K562 (cell line): ENCODE results near the gene PSMD4. TPM values are rescaled to one million over a fixed set of nuclear protein-coding genes. Genes with fewer than 3 reads are reported as not detected.

Experiments used
- CHD2 ChIP-seq: IDR thresholded peaks from 2 replicates; pipeline ENCODE4 v1.6.1; 2011; ENCODE audit warnings: low read depth, low read length
- MEF2D ChIP-seq: conservative IDR thresholded peaks from 2 replicates; pipeline ENCODE4 v1.6.1; 2016; ENCODE audit warnings: low read depth, missing genetic modification characterization, missing compliant biosample characterization
- RREB1 ChIP-seq: fragments of 250-450 bp; sonication (Bioruptor Pico); IDR thresholded peaks from 2 replicates; pipeline ENCODE4 v1.4.0; 2020
- SAFB ChIP-seq: fragments of 200-400 bp; formaldehyde crosslinking; IDR thresholded peaks from 2 replicates; pipeline ENCODE4 v1.6.1; 2017; ENCODE audit warnings: low read depth, low read length, borderline replicate concordance
- SNRNP70 ChIP-seq: fragments of 200-400 bp; formaldehyde crosslinking; optimal IDR thresholded peaks from 2 replicates; pipeline ENCODE3; 2017; ENCODE audit warnings: low read depth, low read length
- VEZF1 ChIP-seq: fragments of 200-800 bp; sonication (Bioruptor generic); IDR thresholded peaks from 2 replicates; pipeline ENCODE4 v1.6.1; 2017; ENCODE audit warnings: missing genetic modification characterization, missing compliant biosample characterization
- ZBTB11 ChIP-seq, 3 experiments: fragments of 200-800 bp in 1 of 3; fragments of 250-450 bp in 1 of 3; fragments of 450-650 bp in 1 of 3; sonication (Bioruptor Pico) in 1 of 3; sonication (Bioruptor generic) in 1 of 3; formaldehyde crosslinking in 1 of 3; IDR thresholded peaks; 2 replicates each; pipeline versions ENCODE4 v1.6.1 to v1.8.0; 2016 to 2022; ENCODE audit warnings: mild to moderate bottlenecking in 2 of 3, missing genetic modification characterization in 2 of 3, missing compliant biosample characterization in 1 of 3, moderate library complexity in 1 of 3
- ZNF589 ChIP-seq: fragments of 200-800 bp; sonication (Bioruptor generic); IDR thresholded peaks from 2 replicates; pipeline ENCODE4 v1.6.1; 2016; ENCODE audit warnings: low read depth, missing genetic modification characterization, missing compliant biosample characterization
- polyA plus RNA-seq, 8 experiments: library from polyadenylated mRNA; depleted of rRNA in 4 of 8; stranded (reverse) in 5 of 8; unstranded in 3 of 8; fragments of >200 nt; fragmentation: Nextera tagmentation in 2 of 8; fragmentation: Illumina TruSeq in 1 of 8; extraction: Ambion mirVana in 2 of 8; extraction: Trizol in 1 of 8; gene quantifications; 2 replicates each; pipeline versions ENCODE4 v1.2.1 to v1.2.3, GENCODE V29; 2011 to 2014; ENCODE audit warnings: inconsistent platforms in 1 of 8, missing spikeins in 1 of 8
- total RNA-seq, 7 experiments: library from RNA; depleted of rRNA in 6 of 7; stranded (reverse); fragments of >200 nt in 6 of 7; fragmentation: Illumina TruSeq in 2 of 7; extraction: Trizol in 2 of 7; gene quantifications; 2 replicates each; pipeline versions ENCODE4 v1.2.1 to v1.2.3, GENCODE V29; 2011 to 2021; ENCODE audit warnings: low replicate concordance in 1 of 7
- TF ChIP-seq, protein P1 (sequence below): fragments of 450-650 bp; conservative IDR thresholded peaks from 2 replicates; pipeline ENCODE4 v1.6.1; 2016; ENCODE audit warnings: missing genetic modification characterization, low read depth, mild to moderate bottlenecking, missing compliant biosample characterization, moderate library complexity
- TF ChIP-seq, protein P2 (sequence below): sonication (generic); formaldehyde crosslinking; IDR thresholded peaks from 2 replicates; pipeline ENCODE4 v1.8.1; 2023; ENCODE audit warnings: mild to moderate bottlenecking, missing genetic modification reagents

Gene PSMD4
- total and polyA plus RNA-seq, 9 of the 15 experiments (the other 6 are each of a cell fraction or from before 2014, with no cell fraction given): 194 to 353 (median 295) TPM

DNA sequence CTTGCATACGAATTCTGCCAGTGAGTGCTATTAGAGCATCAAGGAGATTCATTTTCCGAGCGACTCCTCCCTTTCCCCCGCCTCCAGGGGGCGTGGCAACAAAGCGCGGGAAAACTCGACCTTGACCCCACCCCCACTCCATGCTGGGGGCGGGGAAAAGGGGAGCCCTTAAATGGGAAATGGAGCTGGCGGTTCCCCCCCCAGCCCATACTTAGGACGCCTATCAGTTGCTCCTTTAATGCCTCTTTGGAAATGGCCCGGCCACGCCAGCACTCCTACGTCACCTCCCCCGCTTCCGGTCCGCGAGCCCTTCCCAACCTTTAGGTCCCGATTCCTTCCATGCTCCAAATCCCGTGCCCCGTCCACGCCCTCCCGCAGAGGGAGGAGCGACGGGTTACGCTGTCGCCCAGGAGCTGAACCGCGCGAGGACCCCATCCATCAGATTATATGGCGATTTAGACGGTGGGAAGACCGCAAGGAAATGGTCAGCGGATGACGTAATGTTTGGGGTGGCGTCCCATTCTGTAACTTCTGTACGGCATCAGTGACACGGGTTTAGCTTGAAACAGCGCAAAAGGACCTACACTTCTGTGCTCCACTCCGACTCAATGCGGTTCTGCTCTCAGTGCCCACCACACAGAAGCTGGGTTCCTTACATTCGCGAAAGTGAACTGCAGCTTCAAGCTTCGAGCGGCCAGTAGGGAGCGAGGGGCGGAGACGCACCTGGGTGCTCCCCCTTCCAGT, 26.9 kb downstream of the PSMD4 start (continued):
- TF ChIP-seq ZNF589 (CRISPR knock-in tag) (peak; percentile 56; the same call in 1 of the 2 replicates), ZBTB11 (CRISPR knock-in tag; IDR thresholded peaks at IDR 0.05) (peak in 2 of 3 experiments; percentile 40 to 57; a peak in 3 of 6 replicates), SAFB (no peak; the same call in 1 of the 2 replicates), MEF2D (tag) (no peak), SNRNP70 (no peak), RREB1 (CRISPR knock-in tag) (0 out of 2 replicates have a peak, but pooled peaks have one; percentile 83), VEZF1 (CRISPR knock-in tag) (no peak; the same call in none of the 2 replicates), CHD2 (peak; percentile 60)
- TF ChIP-seq, protein P1, sequence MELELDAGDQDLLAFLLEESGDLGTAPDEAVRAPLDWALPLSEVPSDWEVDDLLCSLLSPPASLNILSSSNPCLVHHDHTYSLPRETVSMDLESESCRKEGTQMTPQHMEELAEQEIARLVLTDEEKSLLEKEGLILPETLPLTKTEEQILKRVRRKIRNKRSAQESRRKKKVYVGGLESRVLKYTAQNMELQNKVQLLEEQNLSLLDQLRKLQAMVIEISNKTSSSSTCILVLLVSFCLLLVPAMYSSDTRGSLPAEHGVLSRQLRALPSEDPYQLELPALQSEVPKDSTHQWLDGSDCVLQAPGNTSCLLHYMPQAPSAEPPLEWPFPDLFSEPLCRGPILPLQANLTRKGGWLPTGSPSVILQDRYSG: no peak
- TF ChIP-seq, protein P2, sequence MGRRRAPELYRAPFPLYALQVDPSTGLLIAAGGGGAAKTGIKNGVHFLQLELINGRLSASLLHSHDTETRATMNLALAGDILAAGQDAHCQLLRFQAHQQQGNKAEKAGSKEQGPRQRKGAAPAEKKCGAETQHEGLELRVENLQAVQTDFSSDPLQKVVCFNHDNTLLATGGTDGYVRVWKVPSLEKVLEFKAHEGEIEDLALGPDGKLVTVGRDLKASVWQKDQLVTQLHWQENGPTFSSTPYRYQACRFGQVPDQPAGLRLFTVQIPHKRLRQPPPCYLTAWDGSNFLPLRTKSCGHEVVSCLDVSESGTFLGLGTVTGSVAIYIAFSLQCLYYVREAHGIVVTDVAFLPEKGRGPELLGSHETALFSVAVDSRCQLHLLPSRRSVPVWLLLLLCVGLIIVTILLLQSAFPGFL (CRISPR knock-in tag): no peak
